ENCODE results near the gene PRR18. TPM values are rescaled to one million over a fixed set of nuclear protein-coding genes. Genes with fewer than 3 reads are reported as not detected.

PRR18 gene
- total RNA-seq, 1 experiment from 2014 or later: 0.23 TPM

GRCh38 chr6:166317261-166318212 is 9.3 kb upstream of the PRR18 start:
- H3K4me3 ChIP-seq (ENCODE audit: low read depth in 2 of 2, low read length in 2 of 2): no peak overlapping the region
- CTCF ChIA-PET: no interaction called here
- intact Hi-C loops (cut with micrococcal nuclease; ENCODE audit: unreplicated experiment) (no loop called here), in situ Hi-C loops (cut with HindIII; ENCODE audit: low pct_unique_long_range_greater_than_20kb, low sequenced_read_pairs) (no loop called here)
- H3K4me1 ChIP-seq (ENCODE audit: control insufficient read depth, insufficient read depth, low read length): no peaks in the 10 kb centered on the region
- ATAC-seq (peak; percentile 56; the same call in 1 of the 2 replicates), DNase-seq (ENCODE audit: low read depth, low spot score) (no peak)
- TF ChIP-seq SIN3A (IDR thresholded peaks at IDR 0.05; ENCODE audit: borderline replicate concordance, insufficient read depth, low read depth, low read length): no peak
- no peak for TF ChIP-seq TCF7L2 (IDR thresholded peaks at IDR 0.05; ENCODE audit: low read depth, low read length)
- no peak for TF ChIP-seq POLR2AphosphoS5 (IDR thresholded peaks at IDR 0.05; ENCODE audit: low read depth, low read length)
- no peak for TF ChIP-seq CTCF (IDR thresholded peaks at IDR 0.05)
- no peak for TF ChIP-seq REST (IDR thresholded peaks at IDR 0.05; ENCODE audit: insufficient read depth in 1 of 2, low read depth in 2 of 2, low read length in 1 of 2)
- no peaks in the 10 kb centered on the region for H3K27me3 ChIP-seq (ENCODE audit: control insufficient read depth, insufficient read depth, low read length)
- no TSS peak for BruUV-seq (replicated peaks)
- POLR2A ChIA-PET: no interaction called here
- H3K9me3 ChIP-seq (ENCODE audit: control insufficient read depth, insufficient read depth, low read depth, low read length): no peaks in the 10 kb centered on the region
- H3K36me3 ChIP-seq (ENCODE audit: control insufficient read depth, insufficient read depth, low read length): no peaks in the 10 kb centered on the region; the same call in 1 of the 2 replicates
- no peak overlapping the region for H3K27ac ChIP-seq (ENCODE audit: low read length)

GRCh38 chr6:166315436-166315835 is 7.2 kb upstream of the PRR18 start:
- ATAC-seq: no peak
- no peaks in the 10 kb centered on the region for H3K4me1 ChIP-seq (ENCODE audit: control insufficient read depth, insufficient read depth, low read length)
- in situ Hi-C loops (cut with HindIII; ENCODE audit: low pct_unique_long_range_greater_than_20kb, low sequenced_read_pairs) (no loop called here), intact Hi-C loops (cut with micrococcal nuclease; ENCODE audit: unreplicated experiment) (no loop called here)
- H3K36me3 ChIP-seq (ENCODE audit: control insufficient read depth, insufficient read depth, low read length): no peaks in the 10 kb centered on the region
- TF ChIP-seq TCF7L2 (IDR thresholded peaks at IDR 0.05; ENCODE audit: low read depth, low read length) (no peak), SIN3A (IDR thresholded peaks at IDR 0.05; ENCODE audit: borderline replicate concordance, insufficient read depth, low read depth, low read length) (no peak), POLR2AphosphoS5 (IDR thresholded peaks at IDR 0.05; ENCODE audit: low read depth, low read length) (no peak), CTCF (IDR thresholded peaks at IDR 0.05) (no peak), REST (IDR thresholded peaks at IDR 0.05; ENCODE audit: insufficient read depth in 1 of 2, low read depth in 2 of 2, low read length in 1 of 2) (no peak)
- H3K27ac ChIP-seq (ENCODE audit: low read length): no peak overlapping the region
- no peak overlapping the region for H3K4me3 ChIP-seq (ENCODE audit: low read depth in 2 of 2, low read length in 2 of 2)
- no peak for DNase-seq (ENCODE audit: low read depth, low spot score)
- no TSS peak for BruUV-seq (replicated peaks)
- no peaks in the 10 kb centered on the region for H3K9me3 ChIP-seq (ENCODE audit: control insufficient read depth, insufficient read depth, low read depth, low read length)
- H3K27me3 ChIP-seq (ENCODE audit: control insufficient read depth, insufficient read depth, low read length): no peaks in the 10 kb centered on the region
- POLR2A ChIA-PET: no interaction called here
- CTCF ChIA-PET: no interaction called here
